ENCODE data around the gene GRAP2. TPM values are rescaled to one million over a fixed set of nuclear protein-coding genes. Genes with fewer than 3 reads are reported as not detected.

GRAP2 gene
- total and polyA plus RNA-seq, 2 of the 13 experiments (the other 11 are each of a cell fraction or from before 2014, with no cell fraction given), result 0.15 TPM; not detected in 1

DNA sequence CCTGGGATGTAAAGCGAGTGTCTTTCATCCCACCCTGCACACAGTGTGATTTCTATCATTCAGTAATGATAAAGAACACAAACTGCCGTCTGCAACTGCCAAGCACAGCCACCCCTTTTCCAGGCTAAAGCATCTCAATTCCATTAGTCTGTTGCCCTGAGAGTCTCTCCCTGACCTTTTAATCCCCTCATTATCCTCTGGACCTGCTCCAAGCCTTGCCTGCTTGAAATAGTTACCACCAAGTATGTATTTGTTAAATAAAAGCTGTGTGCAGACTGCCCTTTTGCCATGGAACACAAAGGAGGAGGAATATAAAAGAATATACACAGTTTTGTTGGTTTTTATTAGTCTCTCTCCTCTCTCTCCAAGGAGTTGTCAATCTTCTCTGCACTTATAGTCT, 13.0 kb downstream of the GRAP2 start (continued):
- TF ChIP-seq, protein P1, sequence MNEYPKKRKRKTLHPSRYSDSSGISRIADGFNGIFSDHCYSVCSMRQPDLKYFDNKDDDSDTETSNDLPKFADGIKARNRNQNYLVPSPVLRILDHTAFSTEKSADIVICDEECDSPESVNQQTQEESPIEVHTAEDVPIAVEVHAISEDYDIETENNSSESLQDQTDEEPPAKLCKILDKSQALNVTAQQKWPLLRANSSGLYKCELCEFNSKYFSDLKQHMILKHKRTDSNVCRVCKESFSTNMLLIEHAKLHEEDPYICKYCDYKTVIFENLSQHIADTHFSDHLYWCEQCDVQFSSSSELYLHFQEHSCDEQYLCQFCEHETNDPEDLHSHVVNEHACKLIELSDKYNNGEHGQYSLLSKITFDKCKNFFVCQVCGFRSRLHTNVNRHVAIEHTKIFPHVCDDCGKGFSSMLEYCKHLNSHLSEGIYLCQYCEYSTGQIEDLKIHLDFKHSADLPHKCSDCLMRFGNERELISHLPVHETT (CRISPR knock-in tag; conservative IDR thresholded peaks at IDR 0.05), result no peak
- TF ChIP-seq ZNF205 (CRISPR knock-in tag; IDR thresholded peaks at IDR 0.05), result no peak
- no peak for TF ChIP-seq ZNF335 (CRISPR knock-in tag; IDR thresholded peaks at IDR 0.05)
- TF ChIP-seq ZNF451 (CRISPR knock-in tag; IDR thresholded peaks at IDR 0.05), result no peak
- TF ChIP-seq ZSCAN29 (CRISPR knock-in tag; conservative IDR thresholded peaks at IDR 0.05), result no peak
- TF ChIP-seq, protein P2, sequence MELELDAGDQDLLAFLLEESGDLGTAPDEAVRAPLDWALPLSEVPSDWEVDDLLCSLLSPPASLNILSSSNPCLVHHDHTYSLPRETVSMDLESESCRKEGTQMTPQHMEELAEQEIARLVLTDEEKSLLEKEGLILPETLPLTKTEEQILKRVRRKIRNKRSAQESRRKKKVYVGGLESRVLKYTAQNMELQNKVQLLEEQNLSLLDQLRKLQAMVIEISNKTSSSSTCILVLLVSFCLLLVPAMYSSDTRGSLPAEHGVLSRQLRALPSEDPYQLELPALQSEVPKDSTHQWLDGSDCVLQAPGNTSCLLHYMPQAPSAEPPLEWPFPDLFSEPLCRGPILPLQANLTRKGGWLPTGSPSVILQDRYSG (CRISPR knock-in tag; IDR thresholded peaks at IDR 0.05), result no peak
- no peak for TF ChIP-seq ZNF878 (CRISPR knock-in tag; IDR thresholded peaks at IDR 0.05)
- no peak for TF ChIP-seq IKZF1 (IDR thresholded peaks at IDR 0.05)
- no peak for TF ChIP-seq ZFP37 (CRISPR knock-in tag; IDR thresholded peaks at IDR 0.05; ENCODE audit: borderline replicate concordance)
- no peak for TF ChIP-seq ZFYVE20 (CRISPR knock-in tag; IDR thresholded peaks at IDR 0.05; ENCODE audit: borderline replicate concordance, low read depth)
- TF ChIP-seq ZNF333 (CRISPR knock-in tag; IDR thresholded peaks at IDR 0.05; ENCODE audit: borderline replicate concordance), result no peak

DNA sequence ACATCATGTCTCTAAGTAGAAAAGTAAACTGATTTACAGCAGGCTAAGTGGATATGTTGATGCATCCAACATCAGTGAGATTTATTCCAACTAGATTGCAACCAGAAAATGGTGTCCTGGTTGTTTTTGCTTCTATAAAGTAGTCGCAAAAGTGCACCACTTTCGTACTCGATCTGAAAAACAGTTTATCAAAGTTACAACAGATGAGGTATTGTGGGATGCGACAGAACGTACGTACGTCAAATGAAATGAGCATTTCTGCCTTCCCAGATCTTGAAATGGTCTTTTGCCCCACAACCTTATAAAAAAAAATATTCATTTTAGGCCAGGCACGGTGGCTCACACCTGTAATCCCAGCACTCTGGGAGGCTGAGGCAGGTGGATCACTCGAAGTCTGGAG, 13.7 kb downstream of the GRAP2 start:
- DNase-seq (ENCODE audit: low spot score), result no peak
- Histone ChIP-seq H4K20me1 (ENCODE audit: insufficient read depth, low read length) (no peaks in the 10 kb centered on the region), H3K79me2 (ENCODE audit: insufficient read depth, low read length) (no peaks in the 10 kb centered on the region), H3K4me1 (ENCODE audit: insufficient read depth, low read length) (no peaks in the 10 kb centered on the region), H3K36me3 (replicated peaks in 1 of 2; ENCODE audit: control insufficient read depth in 1 of 2, insufficient read depth in 2 of 2, low read length in 2 of 2) (no peaks in the 10 kb centered on the region), H3K27ac (ENCODE audit: extremely low read length, insufficient read depth, low read length) (no peak overlapping the region), H3K9ac (ENCODE audit: insufficient read depth, low read depth, low read length) (no peak overlapping the region), H3K27me3 (ENCODE audit: control insufficient read depth in 1 of 2, insufficient read depth in 2 of 2, low read length in 2 of 2) (peaks cover 0 to 17% of the 10 kb centered on the region in 2 experiments; a peak in 2 of 5 replicates), H2AFZ (ENCODE audit: low read length) (no peak overlapping the region), H3K9me3 (ENCODE audit: low read length) (no peaks in the 10 kb centered on the region), H3K4me2 (ENCODE audit: low read depth, low read length) (no peak overlapping the region), H3K4me3 (replicated peaks in 1 of 3; ENCODE audit: insufficient read depth in 1 of 3, low read depth in 2 of 3, low read length in 3 of 3) (no peak overlapping the region)
- in situ Hi-C loops (cut with HindIII; ENCODE audit: extremely low pct_ligation_motif_present, low pct_unique_long_range_greater_than_20kb) (no loop called here), intact Hi-C loops (cut with micrococcal nuclease; ENCODE audit: unreplicated experiment) (no loop called here)
- 53% methylated on average over 9 of the region's 9 CpGs for WGBS (ENCODE audit: low lambda C conversion rate)
- BruUV-seq (replicated peaks), result no TSS peak
- CTCF ChIA-PET (ENCODE audit: low intra/inter-chr PET ratio, low total read pairs), result no interaction called here
- TF ChIP-seq CHD4 (IDR thresholded peaks at IDR 0.05; ENCODE audit: borderline replicate concordance, low read length) (no peak), ZNF629 (CRISPR knock-in tag; conservative IDR thresholded peaks at IDR 0.05) (no peak)
- TF ChIP-seq, protein P3, sequence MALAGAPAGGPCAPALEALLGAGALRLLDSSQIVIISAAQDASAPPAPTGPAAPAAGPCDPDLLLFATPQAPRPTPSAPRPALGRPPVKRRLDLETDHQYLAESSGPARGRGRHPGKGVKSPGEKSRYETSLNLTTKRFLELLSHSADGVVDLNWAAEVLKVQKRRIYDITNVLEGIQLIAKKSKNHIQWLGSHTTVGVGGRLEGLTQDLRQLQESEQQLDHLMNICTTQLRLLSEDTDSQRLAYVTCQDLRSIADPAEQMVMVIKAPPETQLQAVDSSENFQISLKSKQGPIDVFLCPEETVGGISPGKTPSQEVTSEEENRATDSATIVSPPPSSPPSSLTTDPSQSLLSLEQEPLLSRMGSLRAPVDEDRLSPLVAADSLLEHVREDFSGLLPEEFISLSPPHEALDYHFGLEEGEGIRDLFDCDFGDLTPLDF (CRISPR knock-in tag; IDR thresholded peaks at IDR 0.05), result no peak
- FAIRE-seq, result no peak
- ATAC-seq, result no peak
- POLR2A ChIA-PET, result no interaction called here

All from HepG2 (cell line).